MM.1S (cell line): Measurements from ENCODE around the gene HMGB3.

Experiments used
- EZH2 ChIP-seq: fragments of 300-600 bp; sonication (generic); optimal IDR thresholded peaks from 2 replicates; pipeline ENCODE3; 2017; ENCODE audit warnings: low read depth, mild to moderate bottlenecking, antibody characterized with exemption, low read length, mixed read lengths
- EZH2phosphoT487 ChIP-seq: fragments of 300-600 bp; sonication (generic); IDR thresholded peaks from 2 replicates; pipeline ENCODE4 v1.6.1; 2018; ENCODE audit warnings: antibody characterized with exemption, low read length
- TF ChIP-seq, protein P1 (sequence below): fragments of 300-600 bp; sonication (generic); IDR thresholded peaks from 2 replicates; pipeline ENCODE4 v1.5.1; 2016; ENCODE audit warnings: antibody characterized with exemption, low read length, mixed read lengths

DNA sequence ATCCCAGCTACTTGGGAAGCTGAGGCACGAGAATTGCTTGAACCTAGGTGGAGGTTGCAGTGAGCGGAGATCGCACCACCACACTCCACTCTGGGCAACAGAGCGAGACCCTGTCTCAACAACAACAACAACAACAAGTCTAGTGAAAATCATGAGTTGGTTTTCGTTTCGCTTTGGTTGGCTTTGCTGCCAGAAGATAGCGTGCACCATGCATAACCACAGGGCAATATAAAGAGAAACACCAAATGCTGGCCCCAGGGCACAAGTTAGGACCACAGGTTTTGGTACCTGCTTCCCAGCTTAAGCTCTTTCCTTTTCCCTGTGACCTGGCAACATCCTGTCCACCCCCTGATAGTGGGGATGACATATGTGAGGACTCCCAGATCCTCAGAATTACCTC is 21.5 kb upstream of the HMGB3 start:
- TF ChIP-seq EZH2 (no peak), EZH2phosphoT487 (no peak)
- TF ChIP-seq, protein P1, sequence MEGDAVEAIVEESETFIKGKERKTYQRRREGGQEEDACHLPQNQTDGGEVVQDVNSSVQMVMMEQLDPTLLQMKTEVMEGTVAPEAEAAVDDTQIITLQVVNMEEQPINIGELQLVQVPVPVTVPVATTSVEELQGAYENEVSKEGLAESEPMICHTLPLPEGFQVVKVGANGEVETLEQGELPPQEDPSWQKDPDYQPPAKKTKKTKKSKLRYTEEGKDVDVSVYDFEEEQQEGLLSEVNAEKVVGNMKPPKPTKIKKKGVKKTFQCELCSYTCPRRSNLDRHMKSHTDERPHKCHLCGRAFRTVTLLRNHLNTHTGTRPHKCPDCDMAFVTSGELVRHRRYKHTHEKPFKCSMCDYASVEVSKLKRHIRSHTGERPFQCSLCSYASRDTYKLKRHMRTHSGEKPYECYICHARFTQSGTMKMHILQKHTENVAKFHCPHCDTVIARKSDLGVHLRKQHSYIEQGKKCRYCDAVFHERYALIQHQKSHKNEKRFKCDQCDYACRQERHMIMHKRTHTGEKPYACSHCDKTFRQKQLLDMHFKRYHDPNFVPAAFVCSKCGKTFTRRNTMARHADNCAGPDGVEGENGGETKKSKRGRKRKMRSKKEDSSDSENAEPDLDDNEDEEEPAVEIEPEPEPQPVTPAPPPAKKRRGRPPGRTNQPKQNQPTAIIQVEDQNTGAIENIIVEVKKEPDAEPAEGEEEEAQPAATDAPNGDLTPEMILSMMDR, result no peak
